ENCODE data around the gene RPP40.

RPP40 gene

GRCh38 chr6:4986999-4987398 lies 16.8 kb downstream of the RPP40 start:
- POLR2A ChIA-PET: no interaction called here
- CTCF ChIA-PET: interaction anchor here (1.1 kb wide), 1 partner anchor 12 kb away, joined by 3 read pairs; no protein-coding TSS in a partner anchor
- DNase-seq (ENCODE audit: extremely low spot score): no peak
- TF ChIP-seq CTCF (IDR thresholded peaks at IDR 0.05; ENCODE audit: control extremely low read depth, extremely low read depth, low read depth, missing control alignments): no peak

GRCh38 chr6:4983322-4983721 lies 20.5 kb downstream of the RPP40 start:
- TF ChIP-seq CTCF (IDR thresholded peaks at IDR 0.05; ENCODE audit: control extremely low read depth, extremely low read depth, low read depth, missing control alignments): no peak
- no peak for DNase-seq (ENCODE audit: extremely low spot score)
- CTCF ChIA-PET: interaction anchor here (0.7 to 1.2 kb wide), 3 partner anchors 10 to 26 kb away, joined by 3 read pairs; no protein-coding TSS in a partner anchor
- POLR2A ChIA-PET: no interaction called here

- ChIA-PET CTCF (no interaction called here), POLR2A (no interaction called here)
- no peak for DNase-seq (ENCODE audit: extremely low spot score)
- no peak for TF ChIP-seq CTCF (IDR thresholded peaks at IDR 0.05; ENCODE audit: control extremely low read depth, extremely low read depth, low read depth, missing control alignments)
Observed at GRCh38 chr6:4981761-4982160, 22.1 kb downstream of the RPP40 start.

- no peak for DNase-seq (ENCODE audit: extremely low spot score)
- POLR2A ChIA-PET: no interaction called here
- CTCF ChIA-PET: no interaction called here
- no peak for TF ChIP-seq CTCF (IDR thresholded peaks at IDR 0.05; ENCODE audit: control extremely low read depth, extremely low read depth, low read depth, missing control alignments)
Observed at GRCh38 chr6:4979426-4979825, 24.4 kb downstream of the RPP40 start.

- POLR2A ChIA-PET: no interaction called here
- CTCF ChIA-PET: no interaction called here
- TF ChIP-seq CTCF (IDR thresholded peaks at IDR 0.05; ENCODE audit: control extremely low read depth, extremely low read depth, low read depth, missing control alignments): no peak
- no peak for DNase-seq (ENCODE audit: extremely low spot score)
Observed at GRCh38 chr6:4977468-4977867, 26.4 kb downstream of the RPP40 start.

- no peak for TF ChIP-seq CTCF (IDR thresholded peaks at IDR 0.05; ENCODE audit: control extremely low read depth, extremely low read depth, low read depth, missing control alignments)
- no peak for DNase-seq (ENCODE audit: extremely low spot score)
- POLR2A ChIA-PET: no interaction called here
- CTCF ChIA-PET: interaction anchor here (1.1 kb wide), 1 partner anchor 11 kb away, joined by 3 read pairs; no protein-coding TSS in a partner anchor
Observed at GRCh38 chr6:4975506-4975905, 28.3 kb downstream of the RPP40 start.

GRCh38 chr6:4974962-4975361 lies 28.9 kb downstream of the RPP40 start:
- ChIA-PET CTCF (interaction anchor here (1.1 kb wide), 1 partner anchor 12 kb away, joined by 3 read pairs; no protein-coding TSS in a partner anchor), POLR2A (no interaction called here)
- DNase-seq (ENCODE audit: extremely low spot score): no peak
- no peak for TF ChIP-seq CTCF (IDR thresholded peaks at IDR 0.05; ENCODE audit: control extremely low read depth, extremely low read depth, low read depth, missing control alignments)

Measured in GM10248 (cell line).